ENCODE measurements around the gene NEDD8.
"Not testable (repeated sequence)": the region's sequence is repeated elsewhere in the genome, so short reads cannot be mapped to it uniquely, and the experiment has no call there.

Gene NEDD8

DNA sequence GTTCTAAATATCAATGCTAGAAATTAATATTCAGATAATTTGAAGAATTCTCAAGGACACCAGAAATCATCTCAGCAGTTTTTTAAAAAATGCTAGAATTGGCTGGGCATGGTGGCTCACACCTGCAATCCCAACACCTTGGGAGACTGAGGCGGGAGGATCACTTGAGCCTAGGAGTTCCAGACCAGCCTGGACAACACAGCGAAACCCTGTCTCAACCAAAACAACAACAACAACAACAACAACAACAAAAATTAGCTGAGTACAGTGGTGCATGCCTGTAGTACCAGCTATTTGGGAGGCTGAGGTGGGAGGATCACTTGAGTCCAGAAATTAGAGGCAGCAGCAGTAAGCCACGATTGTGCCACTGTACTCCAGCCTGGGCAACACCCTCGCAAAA, 13.1 kb downstream of the NEDD8 start:
- DNase-seq, result no peak

DNA sequence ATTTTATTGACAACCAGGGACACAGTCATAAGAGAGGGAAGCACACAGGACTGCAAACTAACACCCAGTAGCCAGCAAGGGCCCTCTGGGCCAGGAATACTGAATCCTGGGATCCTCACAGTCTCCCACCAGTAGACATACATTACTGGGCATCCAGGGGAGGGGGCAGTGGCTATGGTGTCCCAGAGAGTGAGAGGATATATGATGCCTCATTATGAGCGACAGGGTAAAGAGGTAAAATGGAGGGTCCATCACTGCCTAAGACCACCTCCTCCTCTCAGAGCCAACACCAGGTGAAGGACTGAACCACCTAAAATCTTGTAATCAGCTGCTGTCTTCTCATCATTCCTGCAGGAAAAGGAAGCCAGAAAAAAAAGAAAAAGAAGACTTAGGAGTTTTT, 15.3 kb downstream of the NEDD8 start:
- not testable (repeated sequence) for DNase-seq

DNA sequence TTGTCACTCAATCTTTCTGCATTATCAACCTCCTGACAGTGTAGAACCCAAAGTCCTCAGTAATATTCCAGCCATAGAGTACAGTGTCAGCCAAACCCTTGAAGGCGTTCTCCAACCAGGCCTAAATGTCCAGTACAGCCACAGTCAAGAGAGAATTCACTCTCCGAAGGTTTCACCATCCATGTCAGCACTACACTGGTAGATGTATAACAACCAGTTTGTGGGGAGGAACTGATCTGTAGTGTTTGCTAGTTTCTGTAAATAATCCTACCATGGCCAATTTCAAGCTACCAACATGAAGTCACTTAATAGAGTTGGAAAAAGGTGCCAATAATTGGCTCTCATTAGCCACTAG, 15.8 kb downstream of the NEDD8 start:
- no peak for DNase-seq

DNA sequence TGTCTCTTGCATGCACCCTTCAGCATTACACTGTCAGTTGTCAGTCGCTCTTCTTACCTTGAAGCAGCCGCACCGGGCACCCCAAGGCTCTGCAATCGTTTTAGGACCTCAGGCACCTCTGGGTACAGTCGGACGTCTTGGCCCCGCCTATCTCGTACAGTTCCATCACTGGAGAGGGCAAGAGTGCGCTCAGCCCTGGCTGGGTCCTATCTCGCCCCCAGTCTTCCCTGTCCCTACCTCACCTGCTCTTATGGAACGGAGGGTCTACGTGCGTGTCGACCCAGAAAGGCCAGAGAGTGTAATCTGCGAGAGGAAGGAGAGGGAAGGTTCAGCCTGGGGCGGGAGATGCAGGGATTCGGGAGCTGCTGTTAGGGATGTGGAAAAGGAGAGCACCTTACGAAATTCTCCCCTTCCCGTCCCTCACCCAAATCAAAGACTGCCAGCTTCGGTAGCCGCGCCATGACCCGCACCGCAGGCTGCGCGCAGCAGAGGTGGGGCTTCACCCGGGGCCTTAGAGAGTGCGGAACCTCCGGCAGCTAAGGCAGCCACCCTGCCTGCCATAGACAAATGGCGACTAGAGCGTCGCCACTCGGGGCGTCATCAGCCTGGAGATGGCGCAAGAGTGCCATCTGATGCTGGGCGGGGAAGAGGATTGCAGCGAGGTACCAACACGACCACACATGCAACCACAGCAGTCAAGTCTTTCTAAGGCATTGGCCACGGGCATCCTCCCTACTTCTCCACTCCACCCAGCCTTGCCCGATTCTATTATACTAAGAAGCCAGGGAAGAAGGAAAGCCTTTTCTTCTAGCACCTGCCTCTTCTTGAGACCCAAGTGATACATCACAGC, 16.4 kb downstream of the NEDD8 start, which contains the start of gene MDP1:
MDP1 (minus strand) TSS at position 572 of the 850 bp plus-strand sequence; CDS start at position 461, 111 bp downstream.
- DNase-seq, result peak; percentile 87

DNA sequence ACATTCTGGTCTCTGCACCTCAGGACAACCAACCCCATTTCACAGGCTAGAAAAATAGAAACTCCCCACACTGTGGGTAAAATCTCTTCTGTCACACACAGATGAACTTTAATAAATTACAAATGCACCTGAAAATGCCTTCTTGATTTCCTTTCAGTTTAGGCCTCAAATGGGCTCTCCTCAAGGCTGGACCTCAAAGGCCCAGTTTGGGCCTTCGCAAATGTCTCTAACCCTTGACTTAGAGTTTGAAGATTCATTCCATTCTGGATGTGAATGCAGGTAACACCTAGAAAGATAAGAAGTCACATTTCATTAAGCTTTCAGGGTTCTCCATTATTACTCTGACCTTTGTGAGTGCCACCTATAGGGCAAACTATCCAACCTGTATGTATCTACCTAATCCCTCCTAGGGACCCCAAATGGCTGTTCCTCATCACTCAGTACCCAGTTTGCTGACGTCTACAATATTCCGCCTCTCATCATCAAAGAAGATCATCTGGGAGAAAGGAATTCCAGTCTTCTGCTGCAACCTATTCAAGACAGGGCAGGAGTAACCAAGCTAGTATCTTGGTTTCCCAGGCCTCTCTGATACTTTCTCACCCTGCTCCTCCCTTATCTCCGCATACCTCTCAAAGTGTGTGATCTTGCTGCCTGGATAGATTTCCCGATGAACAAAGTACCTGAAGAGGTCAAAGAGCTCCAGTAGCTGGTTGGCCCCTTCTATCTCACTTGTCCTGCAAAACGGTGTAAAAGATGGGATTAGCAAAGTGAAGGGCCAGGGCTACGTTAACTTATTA, 18.1 kb downstream of the NEDD8 start:
- DNase-seq, result no peak

DNA sequence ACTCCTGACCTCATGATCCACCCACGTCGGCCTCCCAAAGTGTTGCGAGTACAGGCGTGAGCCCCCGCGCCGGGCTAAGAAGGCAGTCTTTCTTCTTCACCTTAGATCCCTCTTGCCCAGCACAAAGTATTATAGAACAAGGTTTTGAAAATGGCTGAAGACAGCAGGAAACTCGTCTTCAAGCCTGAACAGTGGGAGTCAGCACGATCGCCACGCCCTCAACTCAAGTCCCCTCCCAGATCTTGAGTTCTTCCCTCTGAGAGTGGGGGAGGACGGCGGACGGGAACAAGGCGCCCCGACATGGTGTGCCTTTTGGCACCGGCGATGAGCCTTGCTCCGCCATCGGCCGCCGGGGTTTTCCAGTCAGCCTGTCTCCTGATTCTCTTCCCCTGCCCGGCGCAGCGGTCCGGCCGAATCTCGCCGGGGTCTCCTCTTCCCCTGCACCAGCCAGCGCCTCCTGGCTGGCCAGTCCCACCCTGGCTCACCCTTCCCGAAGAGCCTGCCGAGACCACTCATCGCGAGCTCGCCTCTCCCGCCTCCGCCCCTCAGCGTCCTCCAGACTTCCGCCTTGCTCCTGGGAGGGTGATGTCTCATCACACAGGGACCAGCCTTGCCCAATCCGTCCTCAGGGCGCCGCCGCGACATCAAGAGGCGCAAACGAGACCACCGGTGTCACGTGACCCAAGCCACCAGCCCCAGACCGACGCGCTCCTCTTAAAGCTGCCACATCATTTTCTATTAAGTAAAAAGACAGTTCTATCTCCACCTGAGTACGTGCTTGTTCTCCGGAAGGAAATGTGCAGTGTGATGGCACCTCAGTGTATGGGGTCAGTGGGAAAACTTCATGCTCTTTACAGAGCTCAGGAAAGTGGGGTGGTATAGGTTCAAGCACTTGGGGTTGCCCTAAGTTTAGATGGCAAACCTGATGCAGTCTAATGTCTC, 19.0 kb downstream of the NEDD8 start, which contains the start of gene CHMP4A:
CHMP4A (minus strand) TSS at position 565 of the 942 bp plus-strand sequence; CDS start at position 516, 49 bp downstream.
- DNase-seq, result peak; percentile 95

DNA sequence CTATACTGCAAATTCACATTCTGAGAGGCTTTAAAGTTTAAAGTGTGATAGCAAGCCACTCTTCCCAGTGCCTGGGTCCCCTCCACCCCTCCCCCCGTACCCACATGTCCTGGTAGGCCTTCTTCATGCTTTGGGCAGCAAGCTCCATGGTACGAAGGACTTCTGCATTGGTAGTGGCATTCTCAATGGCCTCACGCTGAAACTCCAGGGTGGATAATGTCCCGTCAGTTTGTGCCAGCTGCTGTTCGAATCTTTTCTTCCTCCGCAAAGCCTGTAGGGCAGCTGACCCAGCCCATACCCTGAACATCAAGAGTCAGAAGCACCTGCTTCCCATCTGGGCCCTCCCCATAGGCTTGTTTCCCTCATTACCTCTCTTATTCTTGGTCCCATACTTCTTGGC, 20.9 kb downstream of the NEDD8 start:
- DNase-seq, result no peak

DNA sequence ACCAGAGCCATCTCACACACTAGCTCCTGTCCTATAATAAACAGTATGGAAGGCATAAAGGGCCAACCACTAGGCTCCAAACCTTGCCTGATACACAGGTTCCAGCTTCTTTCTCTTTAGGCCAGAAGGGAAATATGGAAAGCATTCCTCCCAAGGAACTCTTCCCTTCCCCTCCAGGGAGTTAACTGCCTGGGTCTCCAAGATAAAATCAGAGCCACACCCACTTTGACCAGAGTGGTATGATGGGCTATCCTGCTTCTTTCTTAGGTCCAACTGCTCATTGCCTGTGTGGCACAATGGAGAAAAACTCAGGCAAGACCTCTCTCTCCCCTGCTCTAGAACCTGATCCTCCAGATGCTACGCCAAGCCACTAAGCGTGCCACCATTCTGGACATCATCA, 24.5 kb downstream of the NEDD8 start:
- no peak for DNase-seq

DNA sequence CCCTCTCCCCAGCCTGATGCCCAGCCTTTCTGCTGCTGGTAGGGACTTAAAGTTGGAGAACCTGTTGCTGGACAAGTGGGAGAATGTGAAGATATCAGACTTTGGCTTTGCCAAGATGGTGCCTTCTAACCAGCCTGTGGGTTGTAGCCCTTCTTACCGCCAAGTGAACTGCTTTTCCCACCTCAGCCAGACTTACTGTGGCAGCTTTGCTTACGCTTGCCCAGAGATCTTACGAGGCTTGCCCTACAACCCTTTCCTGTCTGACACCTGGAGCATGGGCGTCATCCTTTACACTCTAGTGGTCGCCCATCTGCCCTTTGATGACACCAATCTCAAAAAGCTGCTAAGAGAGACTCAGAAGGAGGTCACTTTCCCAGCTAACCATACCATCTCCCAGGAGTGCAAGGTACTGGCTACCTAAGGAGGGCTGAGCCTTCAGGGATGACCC, 25.0 kb downstream of the NEDD8 start:
- DNase-seq, result no peak

DNA sequence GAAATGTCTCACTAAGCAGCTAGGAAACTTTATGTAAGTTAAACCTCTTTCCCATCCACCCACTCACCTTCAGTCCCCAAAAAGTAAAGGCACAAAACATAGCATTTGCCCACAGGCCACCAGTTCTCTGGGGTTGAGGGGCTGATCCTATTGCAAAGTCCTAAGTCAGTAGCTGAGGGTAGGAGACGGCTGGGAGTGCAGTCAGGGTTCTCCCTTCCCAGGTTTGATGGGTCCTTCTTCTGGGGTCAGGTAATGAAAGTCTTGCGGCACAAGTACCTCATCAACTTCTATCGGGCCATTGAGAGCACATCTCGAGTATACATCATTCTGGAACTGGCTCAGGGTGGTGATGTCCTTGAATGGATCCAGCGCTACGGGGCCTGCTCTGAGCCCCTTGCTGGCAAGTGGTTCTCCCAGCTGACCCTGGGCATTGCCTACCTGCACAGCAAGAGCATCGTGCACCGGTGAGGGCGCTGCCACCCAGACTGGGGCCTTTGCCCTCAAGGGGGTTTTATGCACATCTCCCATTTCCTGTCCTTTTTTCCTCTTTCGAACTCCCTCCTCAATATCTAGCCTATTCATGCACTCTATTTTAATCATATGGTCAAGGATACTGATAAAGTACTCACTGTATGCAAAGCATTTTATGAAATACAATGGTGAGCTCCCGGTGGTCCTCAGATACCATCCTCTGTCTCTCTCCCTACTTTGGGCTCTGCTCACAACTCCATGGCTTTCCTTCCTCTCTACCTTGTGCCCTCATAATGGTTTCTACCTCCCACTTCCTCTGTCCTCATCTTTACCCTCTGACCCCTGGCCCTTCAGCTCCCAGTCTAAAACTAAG, 25.7 kb downstream of the NEDD8 start:
- no peak for DNase-seq

DNA sequence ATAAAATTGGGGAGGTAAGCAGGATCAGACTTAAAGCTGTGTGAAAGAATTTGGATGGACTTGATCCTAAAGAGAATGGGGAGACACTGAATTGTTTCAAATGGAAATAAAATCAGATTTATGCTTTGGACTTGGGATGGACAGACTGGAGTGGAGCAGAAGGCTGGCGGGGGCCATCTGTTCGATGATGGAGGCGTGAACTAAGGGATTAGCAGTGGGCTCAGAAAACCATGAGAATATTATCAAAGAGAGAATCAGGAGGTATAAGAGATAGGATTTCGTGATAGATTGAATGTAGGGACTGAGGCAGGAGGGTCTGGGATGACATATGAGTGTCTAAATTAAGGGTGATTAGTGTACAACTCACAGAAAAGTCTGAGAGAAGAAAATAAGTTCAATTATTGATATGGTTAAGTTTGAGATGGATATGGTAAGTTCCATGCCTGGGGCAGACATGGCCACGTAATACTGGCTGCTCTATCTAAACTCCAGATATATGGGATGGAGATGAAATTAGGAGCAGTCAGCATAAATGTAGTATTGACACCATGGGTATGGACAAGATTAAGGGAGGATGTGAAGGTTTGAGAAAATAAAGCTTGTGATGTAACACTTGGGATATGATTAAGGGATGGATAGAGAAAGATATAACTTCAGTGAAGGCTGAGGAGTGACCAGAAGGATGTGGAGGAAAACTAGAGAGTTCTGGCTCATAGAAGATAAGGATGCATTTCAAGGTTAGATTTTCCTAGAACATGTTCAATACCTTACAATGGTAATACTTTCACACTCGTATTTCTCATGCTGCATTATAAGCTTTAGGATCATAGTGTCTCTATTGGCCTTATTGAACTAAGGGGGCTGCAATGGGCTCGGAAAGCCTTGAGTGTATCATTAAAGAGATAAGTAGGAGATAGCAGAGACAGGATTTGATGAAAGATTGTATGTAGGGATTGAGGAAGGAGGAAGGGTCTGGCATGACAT, 27.7 kb downstream of the NEDD8 start:
- DNase-seq, result no peak

DNA sequence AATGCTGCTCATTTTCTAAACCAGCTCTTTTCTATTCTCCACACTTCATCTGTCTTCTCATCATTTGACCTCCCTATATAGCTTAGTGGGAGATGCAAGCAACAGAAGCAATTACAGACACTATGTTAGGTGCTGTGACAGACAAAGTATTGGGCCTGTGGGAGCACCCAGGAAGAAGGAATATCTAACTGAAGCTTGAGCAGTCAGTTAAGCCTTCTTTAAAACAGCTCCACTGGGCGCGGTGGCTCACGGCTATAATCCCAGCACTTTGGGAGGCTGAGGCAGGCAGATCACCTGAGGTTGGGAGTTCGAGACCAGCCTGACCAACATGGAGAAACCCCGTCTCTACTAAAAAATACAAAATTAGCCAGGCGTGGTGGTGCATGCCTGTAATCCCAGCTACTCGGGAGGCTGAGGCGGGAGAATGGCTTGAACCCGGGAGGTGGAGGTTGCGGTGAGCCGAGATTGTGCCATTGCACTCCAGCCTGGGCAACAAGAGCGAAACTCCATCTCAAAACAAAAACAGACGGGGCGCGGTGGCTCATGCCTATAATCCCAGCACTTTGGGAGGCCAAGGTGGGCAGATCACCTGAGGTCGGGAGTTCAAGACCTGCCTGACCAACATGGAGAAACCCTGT, 28.8 kb downstream of the NEDD8 start:
- not testable (repeated sequence) for DNase-seq

DNA sequence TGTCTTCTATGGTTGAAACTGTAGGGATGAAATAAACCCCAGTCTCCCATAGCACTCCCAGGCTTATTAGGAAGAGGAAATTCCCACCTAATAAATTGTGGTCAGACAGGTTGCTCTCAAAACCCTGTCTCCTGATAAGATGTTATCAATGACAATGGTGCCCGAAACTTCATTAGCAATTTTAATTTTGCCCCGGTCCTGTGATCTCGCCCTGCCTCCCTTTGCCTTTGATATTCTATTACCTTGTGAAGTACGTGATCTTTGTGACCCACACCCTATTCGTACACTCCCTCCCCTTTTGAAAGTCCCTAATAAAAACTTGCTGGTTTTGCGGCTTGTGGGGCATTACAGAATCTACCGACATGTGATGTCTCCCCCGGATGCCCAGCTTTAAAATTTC, 29.6 kb downstream of the NEDD8 start:
- DNase-seq, result not testable (repeated sequence)

DNA sequence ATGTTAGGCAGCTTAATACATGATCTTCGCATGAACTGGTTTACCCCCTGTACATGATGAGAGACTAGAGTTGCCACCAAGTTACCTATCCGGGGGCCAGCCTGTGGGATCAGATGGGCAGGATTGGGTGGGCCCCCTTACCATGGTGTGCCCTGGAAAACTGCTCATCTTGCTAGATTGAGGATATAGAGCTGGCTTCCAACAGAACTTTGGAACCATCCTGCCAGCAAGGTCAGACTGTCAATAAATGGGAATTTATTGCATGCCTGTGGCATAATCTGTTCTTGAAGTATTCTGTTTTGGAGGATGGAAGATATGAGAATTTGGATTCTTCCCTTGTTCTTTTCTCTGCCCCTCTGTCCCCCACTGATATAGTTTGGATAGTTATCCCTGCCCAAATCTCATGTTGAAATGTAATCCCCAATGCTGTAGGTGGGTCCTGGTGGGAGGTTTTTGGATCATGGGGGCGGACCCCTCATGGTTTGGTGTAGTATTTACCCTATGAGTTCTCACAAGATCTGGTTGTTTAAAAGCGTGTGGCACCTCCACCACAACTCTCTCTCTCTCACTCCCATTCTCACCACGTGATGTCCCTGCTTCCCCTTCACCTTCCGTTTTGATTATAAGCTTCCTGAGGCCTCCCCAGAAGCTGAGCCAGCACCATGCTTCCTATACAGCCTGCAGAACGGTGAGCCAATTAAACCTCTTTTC, 33.2 kb downstream of the NEDD8 start:
- no peak for DNase-seq

DNA sequence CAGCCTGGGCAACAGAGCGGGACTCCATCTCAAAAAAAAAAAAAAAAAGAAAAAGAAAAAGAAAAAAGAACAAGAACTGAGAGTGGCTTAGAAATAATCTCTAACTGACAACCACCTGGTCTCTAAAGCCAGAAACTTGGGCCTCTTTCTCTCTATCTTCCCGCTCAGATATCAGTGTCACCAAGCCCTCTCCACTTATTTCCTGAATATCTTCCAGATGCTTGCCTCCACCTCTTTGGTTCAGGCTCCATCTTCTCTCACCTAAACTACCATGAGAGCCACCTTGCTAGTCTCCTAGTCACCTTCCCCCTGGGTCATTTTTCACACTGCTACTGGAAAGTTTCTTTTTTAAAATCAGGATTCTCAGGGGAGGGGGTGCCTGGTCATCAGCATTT, 35.1 kb downstream of the NEDD8 start:
- DNase-seq, result no peak

DNA sequence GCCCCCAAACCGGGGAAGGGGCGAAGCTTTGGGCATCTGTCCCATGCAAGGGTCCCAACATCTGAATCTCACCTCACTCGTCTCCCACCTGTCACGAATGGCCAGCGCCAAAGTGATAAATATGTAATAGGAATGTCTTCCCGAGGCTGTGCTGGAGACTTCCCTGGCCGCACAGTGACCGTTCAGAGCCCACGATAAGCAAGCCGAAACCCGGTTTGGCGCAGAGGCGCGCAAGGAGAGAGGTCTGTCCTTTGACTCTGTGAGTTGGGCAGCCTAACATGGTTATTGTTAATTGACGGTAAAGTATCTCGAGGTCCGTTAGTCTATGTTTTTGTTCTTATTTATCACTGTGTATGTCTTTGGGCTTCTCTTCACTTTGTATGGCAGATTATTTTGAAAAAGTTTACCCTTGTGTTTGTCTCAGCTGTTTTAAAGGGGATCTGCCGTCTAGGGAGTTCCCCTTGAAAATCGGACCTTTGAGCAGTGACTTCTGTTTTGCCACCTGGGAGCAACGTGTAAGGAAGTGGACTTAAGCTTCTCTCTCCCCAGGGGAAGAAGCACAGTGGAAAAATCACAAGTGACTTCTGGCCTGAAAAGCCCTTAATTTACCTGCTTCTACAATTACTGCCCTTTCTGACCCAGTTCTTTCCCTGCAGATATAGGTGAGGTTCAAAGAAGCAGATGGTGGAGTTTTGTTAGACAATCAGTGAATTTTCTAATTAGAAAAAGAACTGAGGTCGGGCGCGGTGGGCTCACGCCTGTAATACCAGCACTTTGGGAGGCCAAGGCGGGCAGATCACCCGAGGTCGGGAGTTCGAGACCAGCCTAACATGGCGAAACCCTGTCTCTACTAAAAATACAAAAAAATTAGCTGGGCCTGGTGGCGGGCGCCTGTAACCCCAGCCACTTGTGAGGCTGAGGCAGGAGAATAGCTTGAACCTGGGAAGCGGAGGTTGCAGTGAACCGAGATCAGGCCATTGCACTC, 35.8 kb downstream of the NEDD8 start:
- peak; percentile 30 for DNase-seq

DNA sequence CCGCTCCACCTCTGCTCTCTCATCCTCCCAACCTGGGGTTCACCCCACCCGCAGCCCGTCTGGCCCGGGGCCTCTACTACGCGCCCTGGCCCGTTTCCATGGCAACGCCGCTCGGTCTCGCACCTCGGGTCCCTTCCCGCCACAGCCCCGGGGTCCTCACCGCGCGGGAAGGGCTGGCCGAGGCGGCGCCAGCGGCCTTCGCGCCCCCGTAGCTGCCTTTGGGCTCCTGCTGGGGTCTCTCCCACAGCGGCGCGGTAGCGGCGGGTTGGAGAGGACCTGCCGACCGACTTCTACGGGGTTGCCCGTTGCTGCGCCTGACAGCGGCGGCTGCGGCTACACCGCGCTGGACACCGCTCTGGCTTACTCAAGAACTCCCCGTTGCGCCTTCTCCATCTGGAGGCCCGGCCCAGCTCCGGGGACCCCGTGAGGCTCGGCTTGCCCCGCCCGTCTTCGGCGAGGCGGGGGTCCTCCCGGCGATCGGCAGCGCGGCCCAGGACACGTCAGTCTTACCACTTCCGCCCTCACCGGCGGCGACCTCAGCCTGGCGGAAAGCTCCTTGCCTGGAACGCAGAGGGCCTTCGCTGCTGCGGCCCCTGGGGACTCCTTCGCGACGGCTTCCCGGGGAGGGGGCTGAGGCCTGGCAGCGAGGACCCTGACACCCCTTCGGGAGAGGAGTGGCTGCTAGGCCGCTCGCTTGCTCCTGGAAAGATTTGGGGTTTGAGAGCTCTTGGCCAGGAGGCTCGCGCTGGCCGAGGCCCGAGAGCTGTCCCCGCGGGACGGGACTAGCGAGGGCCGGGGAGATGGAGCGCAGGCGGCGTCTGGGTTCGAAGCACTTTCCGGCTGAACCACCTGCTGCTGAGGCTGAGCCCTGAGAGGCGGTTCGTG, 36.7 kb downstream of the NEDD8 start, which contains the start of gene TM9SF1:
TM9SF1 (minus strand) TSS at position 256 of the 885 bp plus-strand sequence. CDS start 422 bp downstream, outside the sequence.
- DNase-seq, result peak; percentile 83

Data from RPMI8226 (cell line).